ENCODE results near the gene AKT1. TPM values are rescaled to one million over a fixed set of nuclear protein-coding genes. Genes with fewer than 3 reads are reported as not detected.

AKT1 gene
- total RNA-seq, 1 donor from 2014 or later = 112 TPM

GRCh38 chr14:104775073-104775489 lies 20.5 kb downstream of the AKT1 start:
- intact Hi-C loops (cut with DNase I) = no loop called here
- no peaks in the 10 kb centered on the region for H3K27me3 ChIP-seq
- H3K4me3 ChIP-seq = no peak overlapping the region
- peaks cover 71 to 72% of the 10 kb centered on the region in 2 donors for H3K36me3 ChIP-seq
- no peaks in the 10 kb centered on the region for H3K9me3 ChIP-seq
- no peak for TF ChIP-seq CTCF (IDR thresholded peaks at IDR 0.05)
- DNase-seq (ENCODE audit: low spot score in 2 of 2) = no peak
- H3K4me1 ChIP-seq = no peaks in the 10 kb centered on the region
- H3K27ac ChIP-seq = no peak overlapping the region

- H3K9me3 ChIP-seq = no peaks in the 10 kb centered on the region
- no peak overlapping the region for H3K4me3 ChIP-seq
- H3K27ac ChIP-seq = no peak overlapping the region
- no peak for TF ChIP-seq CTCF (IDR thresholded peaks at IDR 0.05)
- H3K36me3 ChIP-seq = peaks cover 67% of the 10 kb centered on the region in 2 donors
- DNase-seq (ENCODE audit: low spot score in 2 of 2) = no peak
- intact Hi-C loops (cut with DNase I) = no loop called here
- H3K4me1 ChIP-seq = no peaks in the 10 kb centered on the region
- no peaks in the 10 kb centered on the region for H3K27me3 ChIP-seq
These were observed 21.0 kb downstream of the AKT1 start for GRCh38 chr14:104774453-104775072.

- no peaks in the 10 kb centered on the region for H3K9me3 ChIP-seq
- H3K4me3 ChIP-seq = no peak overlapping the region
- no peak for TF ChIP-seq CTCF (IDR thresholded peaks at IDR 0.05)
- no peak for DNase-seq (ENCODE audit: low spot score in 2 of 2)
- H3K36me3 ChIP-seq = peaks cover 59 to 66% of the 10 kb centered on the region in 2 donors
- H3K4me1 ChIP-seq = peaks cover 1 to 3% of the 10 kb centered on the region in 2 donors
- no peaks in the 10 kb centered on the region for H3K27me3 ChIP-seq
- H3K27ac ChIP-seq = no peak overlapping the region
- intact Hi-C loops (cut with DNase I) = no loop called here
These were observed 21.8 kb downstream of the AKT1 start for GRCh38 chr14:104773505-104774452.

- Histone ChIP-seq H3K27ac (no peak overlapping the region), H3K9me3 (no peaks in the 10 kb centered on the region), H3K27me3 (no peaks in the 10 kb centered on the region), H3K4me3 (no peak overlapping the region), H3K4me1 (peaks cover 3 to 8% of the 10 kb centered on the region in 2 donors), H3K36me3 (peaks cover 59 to 66% of the 10 kb centered on the region in 2 donors)
- TF ChIP-seq CTCF (IDR thresholded peaks at IDR 0.05) = no peak
- DNase-seq (ENCODE audit: low spot score in 2 of 2) = no peak
- intact Hi-C loops (cut with DNase I) = no loop called here
These were observed 22.6 kb downstream of the AKT1 start for GRCh38 chr14:104772707-104773504.

DNA sequence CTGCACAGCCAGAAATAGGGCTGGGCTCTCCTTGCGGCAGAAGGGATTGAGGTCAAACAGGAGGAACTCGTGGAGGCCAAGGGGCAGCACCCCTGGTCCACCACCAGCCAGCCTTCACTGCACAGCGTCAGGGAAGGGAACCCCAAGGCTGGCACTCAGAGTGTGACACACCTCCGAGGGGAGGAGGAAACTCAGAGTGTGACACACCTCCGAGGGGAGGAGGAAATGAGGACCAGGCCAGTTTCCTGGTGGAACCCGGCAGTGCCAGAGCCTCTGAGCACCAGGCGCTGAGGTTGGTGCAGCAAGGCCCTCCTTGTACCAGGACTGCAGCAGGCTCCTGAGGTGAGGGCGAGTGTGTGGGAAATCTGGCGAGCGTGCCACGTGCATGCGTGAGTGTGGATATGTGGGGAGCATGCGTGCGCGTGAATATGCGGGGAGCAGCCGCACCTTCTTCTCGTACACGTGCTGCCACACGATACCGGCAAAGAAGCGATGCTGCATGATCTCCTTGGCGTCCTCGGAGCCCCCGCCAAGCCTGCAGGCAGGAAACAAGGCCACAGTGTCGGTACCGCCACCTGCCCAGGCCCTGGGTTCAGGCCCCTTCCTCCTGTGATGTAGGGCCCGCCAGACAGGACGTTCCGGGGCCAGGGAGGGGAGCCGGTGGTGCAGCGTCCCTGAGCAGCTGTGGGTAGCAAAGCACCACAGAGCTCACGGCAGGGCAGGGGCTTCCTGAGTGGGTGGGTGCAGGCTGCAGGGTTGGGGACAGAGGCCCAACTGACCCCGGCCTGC lies 23.4 kb downstream of the AKT1 start:
- Histone ChIP-seq H3K4me1 (peaks cover 3 to 8% of the 10 kb centered on the region in 2 donors), H3K27me3 (no peaks in the 10 kb centered on the region), H3K36me3 (peaks cover 59 to 63% of the 10 kb centered on the region in 2 donors), H3K27ac (no peak overlapping the region), H3K4me3 (no peak overlapping the region), H3K9me3 (no peaks in the 10 kb centered on the region)
- intact Hi-C loops (cut with DNase I) = no loop called here
- no peak for DNase-seq (ENCODE audit: low spot score in 2 of 2)
- no peak for TF ChIP-seq CTCF (IDR thresholded peaks at IDR 0.05)
